Suppressor macrophage (primary cell): ENCODE measurements around the gene MTARC2.

Experiments used
- DNase-seq, 4 experiments: peaks; one replicate each; pipeline ENCODE4 v3.0.0-alpha.2; 2020 to 2022

Gene MTARC2

GRCh38 chr1:220828179-220828490 is 80.0 kb downstream of the MTARC2 start:
- DNase-seq = no peak

DNA sequence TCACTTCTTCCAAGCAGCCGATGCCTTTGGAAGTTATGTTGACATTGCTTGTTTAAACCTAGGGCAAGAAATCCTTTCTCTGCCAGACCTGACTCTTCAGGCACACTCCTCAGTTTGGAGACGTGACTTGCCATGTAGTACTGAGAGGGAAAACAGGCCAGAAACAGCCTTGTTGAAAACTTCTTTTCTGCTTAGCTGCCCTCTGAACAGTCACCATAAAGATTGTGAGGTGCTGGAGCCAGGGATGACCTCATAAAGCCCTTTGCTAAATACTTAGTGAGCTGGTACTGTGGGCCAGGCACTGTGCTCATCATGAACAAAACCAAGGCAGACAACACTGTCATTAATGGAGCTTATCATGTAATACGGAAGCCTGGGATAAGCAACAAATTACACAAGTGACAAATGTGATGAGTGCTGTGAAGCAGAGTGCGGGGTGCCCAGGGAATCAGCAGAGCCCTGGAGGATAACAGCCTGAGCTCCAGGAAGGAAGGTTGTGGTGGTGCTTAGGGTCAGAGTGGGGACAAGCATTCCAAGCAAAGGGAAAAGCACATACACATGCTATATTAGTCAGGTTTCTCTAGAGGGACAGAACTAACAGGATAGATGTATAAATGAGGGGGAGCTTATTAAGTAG is 80.9 kb downstream of the MTARC2 start:
- no peak for DNase-seq

DNA sequence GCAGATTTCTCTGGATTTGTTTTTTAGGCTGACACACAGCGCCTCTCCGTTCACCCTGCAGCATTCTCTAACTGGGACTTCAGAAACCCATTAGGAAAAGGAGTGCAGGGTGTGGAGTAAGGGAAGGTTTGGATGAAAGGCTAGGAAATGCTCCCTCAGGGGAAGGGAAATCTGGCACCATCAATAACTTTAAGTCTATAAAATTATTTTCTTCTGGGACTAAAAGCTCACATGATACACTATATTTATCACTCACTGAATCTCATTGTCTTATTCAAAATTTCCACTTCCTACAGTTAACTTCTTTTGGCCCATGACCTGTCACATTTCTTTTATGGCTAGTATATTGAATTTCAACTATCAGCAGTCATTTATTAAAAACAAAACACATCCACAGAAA is 85.3 kb downstream of the MTARC2 start:
- no peak for DNase-seq
